Forelimb muscle (tissue), 1 donor: ENCODE data around the gene FLNB. TPM values are rescaled to one million over a fixed set of nuclear protein-coding genes. Genes with fewer than 3 reads are reported as not detected.

ENCODE experiments used
- DNase-seq: peaks from one replicate; pipeline ENCODE4 v3.0.0-alpha.2; 2013; ENCODE audit warnings: low read depth
- polyA plus RNA-seq: library from polyadenylated mRNA; unstranded; fragments of 120-200 nt; gene quantifications from one replicate; pipeline ENCODE4 v1.2.1, GENCODE V29; 2013; ENCODE audit not compliant: insufficient read length

Gene FLNB
- polyA plus RNA-seq, 1 donor, result 43.4 TPM

- no peak for DNase-seq
Observed at GRCh38 chr3:58074997-58075396, 66.8 kb downstream of the FLNB start.

- no peak for DNase-seq
Observed at GRCh38 chr3:58077596-58078285, 69.5 kb downstream of the FLNB start.

- DNase-seq, result no peak
Observed at GRCh38 chr3:58078610-58079009, 70.4 kb downstream of the FLNB start.

GRCh38 chr3:58079773-58080172 is 71.6 kb downstream of the FLNB start:
- DNase-seq, result no peak

- DNase-seq, result no peak
Observed at GRCh38 chr3:58082047-58082446, 73.8 kb downstream of the FLNB start.

GRCh38 chr3:58084166-58084565 is 75.9 kb downstream of the FLNB start:
- no peak for DNase-seq

GRCh38 chr3:58084788-58085543 is 76.7 kb downstream of the FLNB start:
- DNase-seq, result no peak

GRCh38 chr3:58085616-58086015 is 77.4 kb downstream of the FLNB start:
- no peak for DNase-seq

GRCh38 chr3:58088501-58088900 is 80.3 kb downstream of the FLNB start:
- DNase-seq, result no peak

- DNase-seq, result no peak
Observed at GRCh38 chr3:58090351-58090750, 82.1 kb downstream of the FLNB start.

- no peak for DNase-seq
Observed at GRCh38 chr3:58092521-58092920, 84.3 kb downstream of the FLNB start.

GRCh38 chr3:58093574-58094195 is 85.5 kb downstream of the FLNB start:
- no peak for DNase-seq

GRCh38 chr3:58094657-58095056 is 86.4 kb downstream of the FLNB start:
- DNase-seq, result no peak

- DNase-seq, result no peak
Observed at GRCh38 chr3:58095603-58096138, 87.4 kb downstream of the FLNB start.

GRCh38 chr3:58098531-58098930 is 90.3 kb downstream of the FLNB start:
- DNase-seq, result no peak

- DNase-seq, result no peak
Observed at GRCh38 chr3:58099865-58100264, 91.6 kb downstream of the FLNB start.

GRCh38 chr3:58101499-58102389 is 93.5 kb downstream of the FLNB start:
- DNase-seq, result no peak

GRCh38 chr3:58102390-58102750 is 94.1 kb downstream of the FLNB start:
- no peak for DNase-seq

GRCh38 chr3:58102976-58103451 is 94.8 kb downstream of the FLNB start:
- no peak for DNase-seq

- DNase-seq, result no peak
Observed at GRCh38 chr3:58104151-58104550, 95.9 kb downstream of the FLNB start.

- no peak for DNase-seq
Observed at GRCh38 chr3:58104712-58105111, 96.5 kb downstream of the FLNB start.

GRCh38 chr3:58105196-58105595 is 97.0 kb downstream of the FLNB start:
- no peak for DNase-seq
